Testis (tissue), 2 donors: ENCODE results near the gene FBLN1.

ENCODE experiments used
- CTCF ChIP-seq, 3 experiments: fragments of 450-650 bp in 2 of 3; fragments of 200-600 bp in 1 of 3; sonication (generic) in 1 of 3; IDR thresholded peaks; one replicate each; pipeline ENCODE4 v1.5.1; 2016 to 2019; ENCODE audit warnings: antibody characterized with exemption in 3 of 3, mild to moderate bottlenecking in 2 of 3, moderate library complexity in 1 of 3
- POLR2A ChIP-seq: fragments of 450-650 bp; IDR thresholded peaks from one replicate; pipeline ENCODE4 v1.6.1; 2017; ENCODE audit warnings: antibody characterized with exemption, mild to moderate bottlenecking, moderate library complexity

DNA sequence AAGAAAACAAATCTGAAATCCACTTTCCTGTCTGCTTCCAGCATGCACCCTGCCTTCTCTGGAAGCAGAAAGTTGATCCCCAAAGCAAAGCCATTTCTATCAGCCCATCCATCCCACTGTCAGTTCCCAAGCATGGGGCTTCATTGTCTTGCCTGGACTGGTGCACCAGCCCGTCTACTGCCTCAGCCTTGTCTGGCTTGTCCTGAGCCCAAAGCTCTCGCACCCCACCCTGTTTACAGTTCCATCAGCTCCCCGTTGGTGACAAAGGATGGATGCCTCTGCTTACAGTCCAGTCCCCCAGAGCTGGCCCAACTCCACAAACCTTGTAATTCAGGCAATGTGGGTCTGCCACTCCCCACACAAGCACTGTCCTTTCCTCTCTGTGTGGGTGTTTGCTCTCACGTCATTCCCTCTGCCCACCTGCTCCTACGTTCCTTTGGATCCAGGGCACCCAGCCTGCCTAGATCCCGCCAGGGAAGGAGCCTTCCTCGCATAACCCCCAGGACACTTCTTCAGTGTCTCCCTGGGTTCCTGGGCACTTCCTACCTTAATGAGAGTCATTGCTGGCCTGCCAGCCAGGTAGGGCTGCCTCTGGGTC is 38.8 kb downstream of the FBLN1 start:
- TF ChIP-seq CTCF (IDR thresholded peaks at IDR 0.05) (no peak), POLR2A (no peak)
